GM12878 (cell line): ENCODE results near the gene CTBP1. TPM values are rescaled to one million over a fixed set of nuclear protein-coding genes. Genes with fewer than 3 reads are reported as not detected.
"Not testable (repeated sequence)": the region's sequence is repeated elsewhere in the genome, so short reads cannot be mapped to it uniquely, and the experiment has no call there.

Source experiments
- ATAC-seq: fragments of 200-7000 bp; cut with Tn5 transposase; 3 replicates; pipeline ENCODE4 v1.9.1; 2020; ENCODE audit warnings: mild to moderate bottlenecking, moderate library complexity
- BruUV-seq: library from RNA; stranded (reverse); fragments of 400-500 nt; replicated peaks from 2 replicates; lab custom pipeline; 2021; lab: Mats Ljungman, UMichigan
- CTCF ChIA-PET: fragments of 300-600 bp; sonication (Branson Sonifier 250); formaldehyde crosslinking; extraction: SDS; loops from one replicate; lab custom pipeline; 2021; ENCODE audit warnings: inconsistent platforms; lab: Yijun Ruan, JAX
- POLR2A ChIA-PET: fragments of 350-600 bp; formaldehyde crosslinking; extraction: SDS; loops from one replicate; lab custom pipeline; 2021; ENCODE audit warnings: inconsistent platforms; lab: Charles Lee
- RAD21 ChIA-PET: fragments of 300-600 bp; sonication (Branson Sonifier 250); formaldehyde crosslinking; loops from one replicate; lab custom pipeline; 2023; ENCODE audit warnings: antibody characterized with exemption; ENCODE audit not compliant: unreplicated experiment; lab: Charles Lee
- SMC1A ChIA-PET: fragments of 300-600 bp; sonication (Branson Sonifier 250); formaldehyde crosslinking; loops from one replicate; lab custom pipeline; 2023; ENCODE audit not compliant: unreplicated experiment, uncharacterized antibody; lab: Charles Lee
- DNase-seq: peaks from one replicate; pipeline ENCODE4 v3.0.0-alpha.2; 2011; ENCODE audit warnings: low read depth, low spot score
- FAIRE-seq: peaks from 3 replicates; lab custom pipeline; 2011; peaks lifted over from hg19 to GRCh38; lab: Jason Lieb, UNC
- H2AFZ ChIP-seq: 2 replicates; pipeline ENCODE4 v1.6.0; 2011; ENCODE audit warnings: low read depth, low read length, control low read depth; ENCODE audit not compliant: control insufficient read depth
- H3K27ac ChIP-seq: 2 replicates; pipeline ENCODE4 v1.5.1; 2011; ENCODE audit warnings: control low read depth; ENCODE audit not compliant: control insufficient read depth, insufficient read depth
- H3K27me3 ChIP-seq, 2 experiments: replicated peaks in 1 of 2; 2 replicates each; pipeline versions ENCODE4 v1.6.0 to v1.6.1; 2011; ENCODE audit warnings: low read length in 1 of 2; ENCODE audit not compliant: control insufficient read depth in 2 of 2, insufficient read depth in 2 of 2
- H3K36me3 ChIP-seq, 2 experiments: 2 replicates each; pipeline ENCODE4 v1.5.1; 2011; ENCODE audit warnings: low read length in 1 of 2; ENCODE audit not compliant: control insufficient read depth in 2 of 2, insufficient read depth in 2 of 2
- H3K4me1 ChIP-seq: 2 replicates; pipeline ENCODE4 v1.6.1; 2011; ENCODE audit warnings: mild to moderate bottlenecking, low read length, moderate library complexity, mixed read lengths; ENCODE audit not compliant: control insufficient read depth, insufficient read depth
- H3K4me2 ChIP-seq: 2 replicates; pipeline ENCODE4 v1.6.0; 2011; ENCODE audit warnings: control low read depth; ENCODE audit not compliant: control insufficient read depth, insufficient read depth
- H3K4me3 ChIP-seq: fragments of 200-600 bp; sonication (generic); 2 replicates; pipeline ENCODE4 v1.5.1; 2016
- H3K79me2 ChIP-seq: 2 replicates; pipeline ENCODE4 v1.6.0; 2011; ENCODE audit warnings: low read length; ENCODE audit not compliant: control insufficient read depth, insufficient read depth
- H3K9ac ChIP-seq: 2 replicates; pipeline ENCODE4 v1.8.0; 2011; ENCODE audit warnings: low read length, control low read depth, mixed read lengths; ENCODE audit not compliant: control insufficient read depth, insufficient read depth
- H3K9me3 ChIP-seq: replicated peaks from 3 replicates; pipeline ENCODE4 v1.5.1; 2011; ENCODE audit warnings: mild to moderate bottlenecking, low read length; ENCODE audit not compliant: control insufficient read depth, insufficient read depth
- H4K20me1 ChIP-seq: 2 replicates; pipeline ENCODE4 v1.6.0; 2011; ENCODE audit not compliant: control insufficient read depth, insufficient read depth
- ASH2L ChIP-seq: fragments of 300-600, 200-600 bp; sonication (generic); IDR thresholded peaks from 2 replicates; pipeline ENCODE4 v1.6.1; 2017; ENCODE audit warnings: low read depth, mild to moderate bottlenecking, borderline replicate concordance
- HCFC1 ChIP-seq: fragments of 150-350 bp; IDR thresholded peaks from 2 replicates; pipeline ENCODE4 v1.6.1; 2014; ENCODE audit warnings: low read length
- WGBS: methylation state at CpG from one replicate; pipeline ENCODE4 v1.1.6; 2016; ENCODE audit warnings: low lambda C conversion rate; ENCODE audit not compliant: insufficient replicate concordance, insufficient coverage; ENCODE audit errors: missing lambda C conversion rate; 5-methylcytosine and 5-hydroxymethylcytosine counted together
- in situ Hi-C: fragments of 300-500 bp; cut with MboI; formaldehyde crosslinking; loops from 9 replicates; pipeline ENCODE4 v1.14.3; 2018; ENCODE audit warnings: mixed read lengths
- intact Hi-C: fragments of 100-400 bp; cut with micrococcal nuclease; formaldehyde crosslinking; loops from one replicate; pipeline ENCODE4 v1.14.2; 2022; ENCODE audit not compliant: unreplicated experiment
- polyA plus RNA-seq, 11 experiments: library from polyadenylated mRNA; depleted of rRNA in 4 of 11; unstranded in 6 of 11; stranded (reverse) in 5 of 11; fragments of >200 nt; fragmentation: Nextera tagmentation in 4 of 11; fragmentation: Illumina TruSeq in 1 of 11; extraction: Ambion mirVana in 4 of 11; extraction: Trizol in 1 of 11; gene quantifications; 1 replicate in 1 of 11; 2 replicates in 10 of 11; pipeline versions ENCODE4 v1.2.1 to v1.2.3, GENCODE V29; 2011 to 2016; ENCODE audit warnings: inconsistent platforms in 2 of 11, missing spikeins in 2 of 11, low read depth in 1 of 11
- total RNA-seq, 4 experiments: library from RNA; depleted of rRNA in 3 of 4; stranded (reverse); fragments of >200 nt in 3 of 4; fragmentation: Illumina TruSeq in 1 of 4; extraction: Trizol in 1 of 4; gene quantifications; 2 replicates each; pipeline versions ENCODE4 v1.2.1 to v1.2.3, GENCODE V29; 2013 to 2021

CTBP1 gene
- total and polyA plus RNA-seq, 10 of the 15 experiments (the other 5 are each of a cell fraction or from before 2014, with no cell fraction given): 7.4 to 182 (median 63.1) TPM

- FAIRE-seq, H3K27ac ChIP-seq, H3K9ac ChIP-seq, H3K4me3 ChIP-seq, H4K20me1 ChIP-seq, H3K36me3 ChIP-seq, ATAC-seq, intact Hi-C loops, H3K4me2 ChIP-seq, H3K9me3 ChIP-seq, DNase-seq, H2AFZ ChIP-seq, RAD21 ChIA-PET, BruUV-seq, SMC1A ChIA-PET, H3K27me3 ChIP-seq: not testable (repeated sequence)
- POLR2A ChIA-PET: interaction anchor here (1.0 to 1.2 kb wide), 3 partner anchors 11 to 55 kb away, joined by 3 to 8 read pairs (median 7); no protein-coding TSS in a partner anchor
- peaks cover 58% of the 10 kb centered on the region for H3K79me2 ChIP-seq
- in situ Hi-C loops: loop anchor here (5.0 kb wide), 1 partner anchor 55 kb away; the partner anchor contains the start of gene UVSSA
- CTCF ChIA-PET: interaction anchor here (2.3 kb wide), 1 partner anchor 161 kb away, joined by 8 read pairs; no protein-coding TSS in a partner anchor
- WGBS: 99% methylated on average over 7 of the region's 8 CpGs
- peaks cover 19% of the 10 kb centered on the region for H3K4me1 ChIP-seq
These were observed 43.7 kb upstream of the CTBP1 start for GRCh38 chr4:1292703-1293011.

GRCh38 chr4:1291996-1292702, 43.2 kb upstream of the CTBP1 start:
- H3K9me3 ChIP-seq: no peaks in the 10 kb centered on the region; the same call in 2 of the 3 replicates
- ChIA-PET RAD21 (interaction anchor here (3.4 kb wide), 1 partner anchor 54 kb away, joined by 28 read pairs; the partner anchor contains the start of gene UVSSA), SMC1A (interaction anchor here (0.5 to 1.4 kb wide), 2 partner anchors 27 to 130 kb away, joined by 3 to 4 read pairs; no protein-coding TSS in a partner anchor), POLR2A (interaction anchor here (0.8 to 1.2 kb wide), 4 partner anchors 12 to 56 kb away, joined by 3 to 8 read pairs (median 5); no protein-coding TSS in a partner anchor)
- H3K4me3 ChIP-seq: no peak overlapping the region
- WGBS: 85% methylated on average over 11 of the region's 11 CpGs
- H2AFZ ChIP-seq: no peak overlapping the region
- no peaks in the 10 kb centered on the region for H4K20me1 ChIP-seq
- H3K9ac ChIP-seq: no peak overlapping the region
- no peak for ATAC-seq
- H3K27ac ChIP-seq: no peak overlapping the region
- TF ChIP-seq ASH2L (no peak), HCFC1 (no peak)
- TF ChIP-seq, all 136 proteins: peak for 0
- in situ Hi-C loops: loop anchor here (5.0 kb wide), 1 partner anchor 55 kb away; the partner anchor contains the start of gene UVSSA
- no peaks in the 10 kb centered on the region for H3K27me3 ChIP-seq
- H3K79me2 ChIP-seq: peaks cover 58% of the 10 kb centered on the region
- peak overlapping the region; percentile 42 for H3K4me2 ChIP-seq
- H3K36me3 ChIP-seq: peaks cover 0 to 3% of the 10 kb centered on the region in 2 experiments; a peak in 1 of 4 replicates
- FAIRE-seq: no peak
- no peak for DNase-seq
- CTCF ChIA-PET: interaction anchor here (0.6 to 2.3 kb wide), 3 partner anchors 8 to 161 kb away, joined by 4 to 8 read pairs (median 4); no protein-coding TSS in a partner anchor
- peaks cover 19% of the 10 kb centered on the region for H3K4me1 ChIP-seq
- BruUV-seq: no TSS peak
- intact Hi-C loops: no loop called here
